HEK293T (cell line): ENCODE data around the gene ARAP2.

Source experiments
- ARNT ChIP-seq: fragments of 450-650 bp; IDR thresholded peaks from 2 replicates; pipeline ENCODE4 v1.6.1; 2017; ENCODE audit warnings: mild to moderate bottlenecking
- BHLHE40 ChIP-seq: fragments of 450-650 bp; IDR thresholded peaks from 2 replicates; pipeline ENCODE4 v1.6.1; 2016; ENCODE audit warnings: mild to moderate bottlenecking, moderate library complexity, borderline replicate concordance
- CTBP1 ChIP-seq: fragments of 450-650 bp; IDR thresholded peaks from 2 replicates; pipeline ENCODE4 v1.6.1; 2016; ENCODE audit warnings: borderline replicate concordance
- FOXK2 ChIP-seq: fragments of 450-650 bp; IDR thresholded peaks from 2 replicates; pipeline ENCODE4 v1.6.1; 2016; ENCODE audit warnings: mild to moderate bottlenecking
- FOXM1 ChIP-seq: fragments of 450-650 bp; IDR thresholded peaks from 2 replicates; pipeline ENCODE4 v1.6.1; 2017; ENCODE audit warnings: mild to moderate bottlenecking, borderline replicate concordance
- HDGF ChIP-seq: fragments of 450-650 bp; IDR thresholded peaks from 2 replicates; pipeline ENCODE4 v1.6.1; 2017; ENCODE audit warnings: antibody characterized with exemption, borderline replicate concordance
- NFRKB ChIP-seq: fragments of 450-650 bp; IDR thresholded peaks from 2 replicates; pipeline ENCODE4 v1.6.1; 2016; ENCODE audit warnings: mild to moderate bottlenecking, moderate library complexity
- SP1 ChIP-seq: fragments of 450-650 bp; IDR thresholded peaks from 2 replicates; pipeline ENCODE4 v1.6.1; 2017
- SUZ12 ChIP-seq: fragments of 450-650 bp; IDR thresholded peaks from 2 replicates; pipeline ENCODE4 v1.6.1; 2016; ENCODE audit warnings: mild to moderate bottlenecking
- TARDBP ChIP-seq: fragments of 450-650 bp; IDR thresholded peaks from 2 replicates; pipeline ENCODE4 v1.6.1; 2016
- ZNF384 ChIP-seq: fragments of 450-650 bp; IDR thresholded peaks from 2 replicates; pipeline ENCODE4 v1.6.1; 2016

- TF ChIP-seq SUZ12 (no peak), TARDBP (no peak), ZNF384 (no peak), CTBP1 (no peak), ARNT (no peak), SP1 (no peak), FOXK2 (no peak), HDGF (no peak), FOXM1 (no peak), NFRKB (no peak), BHLHE40 (no peak)
Observed at GRCh38 chr4:36226430-36227227, 17.7 kb downstream of the ARAP2 start.
